Measurements from ENCODE around the gene SIPA1.

DNA sequence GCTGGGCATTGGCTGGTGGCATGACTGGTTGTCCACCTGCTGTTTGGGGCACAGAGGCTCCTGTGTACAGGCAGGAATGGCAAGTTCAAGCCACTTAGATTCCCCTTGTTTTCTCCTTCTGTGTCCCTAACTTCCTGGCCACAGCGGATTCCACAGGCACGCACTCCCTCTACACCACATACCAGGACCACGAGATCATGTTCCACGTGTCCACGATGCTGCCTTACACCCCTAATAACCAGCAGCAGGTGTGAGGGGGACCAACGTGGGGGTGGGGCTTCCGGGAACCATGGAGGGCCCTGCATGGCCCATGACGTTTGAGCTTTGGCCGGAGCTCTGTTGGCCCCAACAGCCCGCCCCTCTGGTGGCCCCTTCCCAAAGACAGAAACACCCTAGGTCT lies 7.8 kb downstream of the SIPA1 start:
- TF ChIP-seq, protein P1, sequence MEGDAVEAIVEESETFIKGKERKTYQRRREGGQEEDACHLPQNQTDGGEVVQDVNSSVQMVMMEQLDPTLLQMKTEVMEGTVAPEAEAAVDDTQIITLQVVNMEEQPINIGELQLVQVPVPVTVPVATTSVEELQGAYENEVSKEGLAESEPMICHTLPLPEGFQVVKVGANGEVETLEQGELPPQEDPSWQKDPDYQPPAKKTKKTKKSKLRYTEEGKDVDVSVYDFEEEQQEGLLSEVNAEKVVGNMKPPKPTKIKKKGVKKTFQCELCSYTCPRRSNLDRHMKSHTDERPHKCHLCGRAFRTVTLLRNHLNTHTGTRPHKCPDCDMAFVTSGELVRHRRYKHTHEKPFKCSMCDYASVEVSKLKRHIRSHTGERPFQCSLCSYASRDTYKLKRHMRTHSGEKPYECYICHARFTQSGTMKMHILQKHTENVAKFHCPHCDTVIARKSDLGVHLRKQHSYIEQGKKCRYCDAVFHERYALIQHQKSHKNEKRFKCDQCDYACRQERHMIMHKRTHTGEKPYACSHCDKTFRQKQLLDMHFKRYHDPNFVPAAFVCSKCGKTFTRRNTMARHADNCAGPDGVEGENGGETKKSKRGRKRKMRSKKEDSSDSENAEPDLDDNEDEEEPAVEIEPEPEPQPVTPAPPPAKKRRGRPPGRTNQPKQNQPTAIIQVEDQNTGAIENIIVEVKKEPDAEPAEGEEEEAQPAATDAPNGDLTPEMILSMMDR (IDR thresholded peaks at IDR 0.05) = no peak
- TF ChIP-seq, protein P2, sequence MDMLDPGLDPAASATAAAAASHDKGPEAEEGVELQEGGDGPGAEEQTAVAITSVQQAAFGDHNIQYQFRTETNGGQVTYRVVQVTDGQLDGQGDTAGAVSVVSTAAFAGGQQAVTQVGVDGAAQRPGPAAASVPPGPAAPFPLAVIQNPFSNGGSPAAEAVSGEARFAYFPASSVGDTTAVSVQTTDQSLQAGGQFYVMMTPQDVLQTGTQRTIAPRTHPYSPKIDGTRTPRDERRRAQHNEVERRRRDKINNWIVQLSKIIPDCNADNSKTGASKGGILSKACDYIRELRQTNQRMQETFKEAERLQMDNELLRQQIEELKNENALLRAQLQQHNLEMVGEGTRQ (CRISPR knock-in tag; IDR thresholded peaks at IDR 0.05) = no peak
- TF ChIP-seq NFE2L1 (CRISPR knock-in tag; IDR thresholded peaks at IDR 0.05) = no peak
- no peak for TF ChIP-seq ESRRA (CRISPR knock-in tag; IDR thresholded peaks at IDR 0.05; ENCODE audit: borderline replicate concordance)
- TF ChIP-seq, protein P3, sequence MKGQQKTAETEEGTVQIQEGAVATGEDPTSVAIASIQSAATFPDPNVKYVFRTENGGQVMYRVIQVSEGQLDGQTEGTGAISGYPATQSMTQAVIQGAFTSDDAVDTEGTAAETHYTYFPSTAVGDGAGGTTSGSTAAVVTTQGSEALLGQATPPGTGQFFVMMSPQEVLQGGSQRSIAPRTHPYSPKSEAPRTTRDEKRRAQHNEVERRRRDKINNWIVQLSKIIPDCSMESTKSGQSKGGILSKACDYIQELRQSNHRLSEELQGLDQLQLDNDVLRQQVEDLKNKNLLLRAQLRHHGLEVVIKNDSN (CRISPR knock-in tag; IDR thresholded peaks at IDR 0.05) = no peak
- TF ChIP-seq, protein P4, sequence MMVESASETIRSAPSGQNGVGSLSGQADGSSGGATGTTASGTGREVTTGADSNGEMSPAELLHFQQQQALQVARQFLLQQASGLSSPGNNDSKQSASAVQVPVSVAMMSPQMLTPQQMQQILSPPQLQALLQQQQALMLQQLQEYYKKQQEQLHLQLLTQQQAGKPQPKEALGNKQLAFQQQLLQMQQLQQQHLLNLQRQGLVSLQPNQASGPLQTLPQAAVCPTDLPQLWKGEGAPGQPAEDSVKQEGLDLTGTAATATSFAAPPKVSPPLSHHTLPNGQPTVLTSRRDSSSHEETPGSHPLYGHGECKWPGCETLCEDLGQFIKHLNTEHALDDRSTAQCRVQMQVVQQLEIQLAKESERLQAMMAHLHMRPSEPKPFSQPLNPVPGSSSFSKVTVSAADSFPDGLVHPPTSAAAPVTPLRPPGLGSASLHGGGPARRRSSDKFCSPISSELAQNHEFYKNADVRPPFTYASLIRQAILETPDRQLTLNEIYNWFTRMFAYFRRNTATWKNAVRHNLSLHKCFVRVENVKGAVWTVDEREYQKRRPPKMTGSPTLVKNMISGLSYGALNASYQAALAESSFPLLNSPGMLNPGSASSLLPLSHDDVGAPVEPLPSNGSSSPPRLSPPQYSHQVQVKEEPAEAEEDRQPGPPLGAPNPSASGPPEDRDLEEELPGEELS (CRISPR knock-in tag; IDR thresholded peaks at IDR 0.05) = no peak
- TF ChIP-seq, protein P5, sequence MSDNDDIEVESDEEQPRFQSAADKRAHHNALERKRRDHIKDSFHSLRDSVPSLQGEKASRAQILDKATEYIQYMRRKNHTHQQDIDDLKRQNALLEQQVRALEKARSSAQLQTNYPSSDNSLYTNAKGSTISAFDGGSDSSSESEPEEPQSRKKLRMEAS (CRISPR knock-in tag; IDR thresholded peaks at IDR 0.05) = no peak
- TF ChIP-seq, protein P6, sequence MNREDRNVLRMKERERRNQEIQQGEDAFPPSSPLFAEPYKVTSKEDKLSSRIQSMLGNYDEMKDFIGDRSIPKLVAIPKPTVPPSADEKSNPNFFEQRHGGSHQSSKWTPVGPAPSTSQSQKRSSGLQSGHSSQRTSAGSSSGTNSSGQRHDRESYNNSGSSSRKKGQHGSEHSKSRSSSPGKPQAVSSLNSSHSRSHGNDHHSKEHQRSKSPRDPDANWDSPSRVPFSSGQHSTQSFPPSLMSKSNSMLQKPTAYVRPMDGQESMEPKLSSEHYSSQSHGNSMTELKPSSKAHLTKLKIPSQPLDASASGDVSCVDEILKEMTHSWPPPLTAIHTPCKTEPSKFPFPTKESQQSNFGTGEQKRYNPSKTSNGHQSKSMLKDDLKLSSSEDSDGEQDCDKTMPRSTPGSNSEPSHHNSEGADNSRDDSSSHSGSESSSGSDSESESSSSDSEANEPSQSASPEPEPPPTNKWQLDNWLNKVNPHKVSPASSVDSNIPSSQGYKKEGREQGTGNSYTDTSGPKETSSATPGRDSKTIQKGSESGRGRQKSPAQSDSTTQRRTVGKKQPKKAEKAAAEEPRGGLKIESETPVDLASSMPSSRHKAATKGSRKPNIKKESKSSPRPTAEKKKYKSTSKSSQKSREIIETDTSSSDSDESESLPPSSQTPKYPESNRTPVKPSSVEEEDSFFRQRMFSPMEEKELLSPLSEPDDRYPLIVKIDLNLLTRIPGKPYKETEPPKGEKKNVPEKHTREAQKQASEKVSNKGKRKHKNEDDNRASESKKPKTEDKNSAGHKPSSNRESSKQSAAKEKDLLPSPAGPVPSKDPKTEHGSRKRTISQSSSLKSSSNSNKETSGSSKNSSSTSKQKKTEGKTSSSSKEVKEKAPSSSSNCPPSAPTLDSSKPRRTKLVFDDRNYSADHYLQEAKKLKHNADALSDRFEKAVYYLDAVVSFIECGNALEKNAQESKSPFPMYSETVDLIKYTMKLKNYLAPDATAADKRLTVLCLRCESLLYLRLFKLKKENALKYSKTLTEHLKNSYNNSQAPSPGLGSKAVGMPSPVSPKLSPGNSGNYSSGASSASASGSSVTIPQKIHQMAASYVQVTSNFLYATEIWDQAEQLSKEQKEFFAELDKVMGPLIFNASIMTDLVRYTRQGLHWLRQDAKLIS (CRISPR knock-in tag; IDR thresholded peaks at IDR 0.05; ENCODE audit: borderline replicate concordance) = no peak
- no peak for TF ChIP-seq HMGA2 (CRISPR knock-in tag; IDR thresholded peaks at IDR 0.05)
- no peak for TF ChIP-seq EMX1 (CRISPR knock-in tag; IDR thresholded peaks at IDR 0.05)
- no peak for TF ChIP-seq ZNF121 (CRISPR knock-in tag; IDR thresholded peaks at IDR 0.05)
- no peak for TF ChIP-seq ZNF263 (CRISPR knock-in tag; IDR thresholded peaks at IDR 0.05; ENCODE audit: low read depth)
- TF ChIP-seq CREB1 (CRISPR knock-in tag; IDR thresholded peaks at IDR 0.05) = no peak

Data from WTC11 (cell line).